Measurements from ENCODE around the gene MYO16.

DNA sequence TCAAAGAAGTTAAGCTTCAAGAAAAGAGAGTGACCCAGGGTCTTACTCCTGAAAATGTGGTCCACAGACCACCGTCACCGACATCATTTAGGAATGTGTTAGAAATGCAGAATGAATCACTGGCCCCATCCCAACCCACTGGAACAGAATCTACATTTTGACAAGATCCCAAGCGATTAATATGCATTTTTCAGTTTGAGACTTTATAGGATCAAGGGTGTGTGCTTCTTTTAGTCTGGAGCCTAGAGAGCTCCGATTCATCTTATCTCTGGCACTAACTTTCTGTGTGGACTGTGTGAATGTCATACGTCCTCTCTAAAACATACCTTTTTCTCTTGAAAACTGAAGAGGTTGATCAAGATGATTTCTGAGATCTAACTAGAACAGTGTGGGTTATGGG lies 484.8 kb downstream of the MYO16 start:
- TF ChIP-seq, protein P1, sequence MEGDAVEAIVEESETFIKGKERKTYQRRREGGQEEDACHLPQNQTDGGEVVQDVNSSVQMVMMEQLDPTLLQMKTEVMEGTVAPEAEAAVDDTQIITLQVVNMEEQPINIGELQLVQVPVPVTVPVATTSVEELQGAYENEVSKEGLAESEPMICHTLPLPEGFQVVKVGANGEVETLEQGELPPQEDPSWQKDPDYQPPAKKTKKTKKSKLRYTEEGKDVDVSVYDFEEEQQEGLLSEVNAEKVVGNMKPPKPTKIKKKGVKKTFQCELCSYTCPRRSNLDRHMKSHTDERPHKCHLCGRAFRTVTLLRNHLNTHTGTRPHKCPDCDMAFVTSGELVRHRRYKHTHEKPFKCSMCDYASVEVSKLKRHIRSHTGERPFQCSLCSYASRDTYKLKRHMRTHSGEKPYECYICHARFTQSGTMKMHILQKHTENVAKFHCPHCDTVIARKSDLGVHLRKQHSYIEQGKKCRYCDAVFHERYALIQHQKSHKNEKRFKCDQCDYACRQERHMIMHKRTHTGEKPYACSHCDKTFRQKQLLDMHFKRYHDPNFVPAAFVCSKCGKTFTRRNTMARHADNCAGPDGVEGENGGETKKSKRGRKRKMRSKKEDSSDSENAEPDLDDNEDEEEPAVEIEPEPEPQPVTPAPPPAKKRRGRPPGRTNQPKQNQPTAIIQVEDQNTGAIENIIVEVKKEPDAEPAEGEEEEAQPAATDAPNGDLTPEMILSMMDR (conservative IDR thresholded peaks at IDR 0.05; ENCODE audit: low read depth, low read length): no peak
- TF ChIP-seq EZH2 (IDR thresholded peaks at IDR 0.05; ENCODE audit: borderline replicate concordance, low read depth, low read length, poor library complexity, severe bottlenecking): no peak
